WTC11 (cell line): ENCODE measurements around the gene SYT17. TPM values are rescaled to one million over a fixed set of nuclear protein-coding genes. Genes with fewer than 3 reads are reported as not detected.

Experiments
- ATAC-seq: fragments of 200-7000 bp; cut with Tn5 transposase; 2 replicates; pipeline ENCODE4 v1.10.0; 2021; ENCODE audit warnings: mild to moderate bottlenecking, moderate library complexity
- CTCF ChIA-PET: fragments of 300-600 bp; sonication (Branson Sonifier 250); formaldehyde crosslinking; loops from one replicate; lab custom pipeline; 2021; ENCODE audit warnings: antibody characterized with exemption; lab: Charles Lee
- POLR2A ChIA-PET: fragments of 350-600 bp; sonication (Branson Sonifier 250); formaldehyde crosslinking; loops from one replicate; lab custom pipeline; 2021; ENCODE audit warnings: antibody characterized with exemption; lab: Charles Lee
- DNase-seq: peaks from one replicate; pipeline ENCODE4 v3.0.0; 2021; ENCODE audit warnings: low spot score
- H3K27ac Mint-ChIP-seq: 2 replicates; pipeline ENCODE4 v1.8.0; 2021; ENCODE audit warnings: mixed read lengths
- H3K27me3 Mint-ChIP-seq: 2 replicates; pipeline ENCODE4 v1.8.0; 2021; ENCODE audit warnings: low read depth, mild to moderate bottlenecking, moderate library complexity, mixed read lengths
- H3K36me3 Mint-ChIP-seq: 2 replicates; pipeline ENCODE4 v1.8.0; 2021; ENCODE audit warnings: mixed read lengths
- H3K4me1 Mint-ChIP-seq: 2 replicates; pipeline ENCODE4 v1.8.0; 2022; ENCODE audit warnings: mixed read lengths
- H3K4me3 Mint-ChIP-seq: 2 replicates; pipeline ENCODE4 v1.8.0; 2021; ENCODE audit warnings: mild to moderate bottlenecking, moderate library complexity, mixed read lengths
- H3K9me3 Mint-ChIP-seq: 2 replicates; pipeline ENCODE4 v1.8.0; 2021; ENCODE audit warnings: mixed read lengths
- NFYB ChIP-seq: sonication (generic); formaldehyde crosslinking; conservative IDR thresholded peaks from 2 replicates; pipeline ENCODE4 v1.8.0; 2022; ENCODE audit warnings: low read depth, missing genetic modification reagents
- ZNF423 ChIP-seq: fragments of 250-450 bp; sonication (Bioruptor Pico); IDR thresholded peaks from 2 replicates; pipeline ENCODE4 v2.1.2; 2022; ENCODE audit warnings: mild to moderate bottlenecking, moderate library complexity
- total RNA-seq: library from RNA; stranded (reverse); gene quantifications from 3 replicates; pipeline ENCODE4 v1.2.3, GENCODE V29; 2021
- TF ChIP-seq, protein P1 (sequence below): sonication (generic); formaldehyde crosslinking; IDR thresholded peaks from 2 replicates; pipeline ENCODE4 v1.8.1; 2023; ENCODE audit warnings: mild to moderate bottlenecking, missing genetic modification reagents, moderate library complexity
- TF ChIP-seq, protein P2 (sequence below): sonication (generic); formaldehyde crosslinking; IDR thresholded peaks from 2 replicates; pipeline ENCODE4 v1.8.0; 2022; ENCODE audit warnings: mild to moderate bottlenecking, missing genetic modification reagents

The SYT17 gene
- total RNA-seq, 1 experiment from 2014 or later, result 5.5 TPM

DNA sequence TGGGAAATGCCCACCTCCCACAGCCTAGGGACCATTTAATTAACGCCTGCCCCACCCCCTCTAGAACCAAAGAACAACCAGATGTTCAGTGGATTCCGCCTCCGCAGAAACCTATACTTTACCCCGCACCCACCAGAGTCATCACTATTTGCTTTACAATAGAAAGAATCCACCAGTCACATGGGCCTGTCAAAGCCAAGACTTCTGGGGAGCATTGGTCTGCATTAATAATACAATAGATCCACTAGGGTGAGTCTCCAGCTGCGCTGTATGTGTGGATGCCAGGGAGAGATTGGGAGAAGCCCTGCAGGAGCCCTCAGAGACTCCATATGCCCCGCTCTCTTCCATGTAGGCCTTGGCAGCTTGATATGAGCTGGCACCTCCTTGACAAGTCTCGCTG, 148.8 kb downstream of the SYT17 start:
- Mint-ChIP-seq H3K27me3 (0 out of 2 replicates have a peak, but pooled peaks cover 3% of the 10 kb centered on the region), H3K4me3 (peak overlapping the region; percentile 44), H3K9me3 (peaks cover 16% of the 10 kb centered on the region), H3K36me3 (peaks cover 14% of the 10 kb centered on the region), H3K27ac (peak overlapping the region; percentile 71; the same call in 1 of the 2 replicates), H3K4me1 (peaks cover 22% of the 10 kb centered on the region)
- TF ChIP-seq ZNF423 (CRISPR knock-in tag) (peak; percentile 68), NFYB (no peak)
- TF ChIP-seq, protein P1, sequence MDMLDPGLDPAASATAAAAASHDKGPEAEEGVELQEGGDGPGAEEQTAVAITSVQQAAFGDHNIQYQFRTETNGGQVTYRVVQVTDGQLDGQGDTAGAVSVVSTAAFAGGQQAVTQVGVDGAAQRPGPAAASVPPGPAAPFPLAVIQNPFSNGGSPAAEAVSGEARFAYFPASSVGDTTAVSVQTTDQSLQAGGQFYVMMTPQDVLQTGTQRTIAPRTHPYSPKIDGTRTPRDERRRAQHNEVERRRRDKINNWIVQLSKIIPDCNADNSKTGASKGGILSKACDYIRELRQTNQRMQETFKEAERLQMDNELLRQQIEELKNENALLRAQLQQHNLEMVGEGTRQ, result peak; percentile 63
- TF ChIP-seq, protein P2, sequence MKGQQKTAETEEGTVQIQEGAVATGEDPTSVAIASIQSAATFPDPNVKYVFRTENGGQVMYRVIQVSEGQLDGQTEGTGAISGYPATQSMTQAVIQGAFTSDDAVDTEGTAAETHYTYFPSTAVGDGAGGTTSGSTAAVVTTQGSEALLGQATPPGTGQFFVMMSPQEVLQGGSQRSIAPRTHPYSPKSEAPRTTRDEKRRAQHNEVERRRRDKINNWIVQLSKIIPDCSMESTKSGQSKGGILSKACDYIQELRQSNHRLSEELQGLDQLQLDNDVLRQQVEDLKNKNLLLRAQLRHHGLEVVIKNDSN (CRISPR knock-in tag), result peak; percentile 78
- ATAC-seq (peak; percentile 90), DNase-seq (peak; percentile 26)
- CTCF ChIA-PET, result no interaction called here
- POLR2A ChIA-PET, result no interaction called here

Other genes starting within 250 kb of the SYT17 start
- gene SMG1, start 241.8 kb upstream of the SYT17 start, total RNA-seq, result 67.3 to 80.8 TPM (median 72.2 TPM) in 3 replicates
- 2.5 to 3.7 TPM (median 3.6 TPM) in 3 replicates for gene TMC7, start 184.3 kb upstream of the SYT17 start, total RNA-seq
- 20.7 to 27.4 TPM (median 22.4 TPM) in 3 replicates for gene COQ7, start 100.6 kb upstream of the SYT17 start, total RNA-seq
- 5.3 to 7.1 TPM (median 6.6 TPM) in 3 replicates for gene ITPRIPL2, start 54.3 kb upstream of the SYT17 start, total RNA-seq
- gene CLEC19A, start 117.5 kb downstream of the SYT17 start, total RNA-seq, result 0.09 to 0.48 TPM (median 0.41 TPM) in 3 replicates
- gene TMC5, start 249.6 kb downstream of the SYT17 start, total RNA-seq, result 2.1 to 4.6 TPM (median 3.1 TPM) in 3 replicates